ENCODE measurements around the gene PRR13.

- TF ChIP-seq CTCF (IDR thresholded peaks at IDR 0.05; ENCODE audit: poor library complexity, severe bottlenecking): peak; percentile 45
- TF ChIP-seq MXI1 (conservative IDR thresholded peaks at IDR 0.05; ENCODE audit: poor library complexity, severe bottlenecking): no peak
- no peak for TF ChIP-seq RAD21 (conservative IDR thresholded peaks at IDR 0.05)
These were observed 10.9 kb downstream of the PRR13 start for GRCh38 chr12:53452159-53453077.

All from neural cell (in vitro differentiated cells).